MM.1S (cell line): ENCODE measurements around the gene NTF3.

ENCODE experiments used
- DNase-seq: peaks from one replicate; pipeline ENCODE4 v3.0.0-alpha.2; 2015
- H2AFZ ChIP-seq: fragments of 300-600 bp; sonication (generic); 2 replicates; pipeline ENCODE4 v1.6.0; 2016; ENCODE audit warnings: antibody characterized with exemption, low read length
- H3F3A ChIP-seq: fragments of 300-600 bp; sonication (generic); 2 replicates; pipeline ENCODE4 v1.6.1; 2016; ENCODE audit warnings: mild to moderate bottlenecking, antibody characterized with exemption, low read length, moderate library complexity, mixed read lengths; ENCODE audit not compliant: insufficient read depth
- H3K27ac ChIP-seq: fragments of 300-600 bp; sonication (generic); 2 replicates; pipeline ENCODE4 v1.5.1; 2016; ENCODE audit warnings: mild to moderate bottlenecking, low read length
- H3K27me3 ChIP-seq: fragments of 300-600 bp; sonication (generic); replicated peaks from 2 replicates; pipeline ENCODE4 v1.6.0; 2016; ENCODE audit warnings: low read length; ENCODE audit not compliant: insufficient read depth
- H3K36me3 ChIP-seq: fragments of 300-600 bp; sonication (generic); replicated peaks from 2 replicates; pipeline ENCODE4 v1.6.1; 2016; ENCODE audit warnings: mild to moderate bottlenecking, low read length, mixed read lengths; ENCODE audit not compliant: insufficient read depth
- H3K4me1 ChIP-seq: fragments of 300-600 bp; sonication (generic); 2 replicates; pipeline ENCODE4 v1.6.1; 2016; ENCODE audit warnings: low read length, mixed read lengths
- H3K4me2 ChIP-seq: fragments of 300-600 bp; sonication (generic); 2 replicates; pipeline ENCODE4 v1.6.0; 2016; ENCODE audit warnings: low read depth, low read length
- H3K4me3 ChIP-seq: fragments of 300-600 bp; sonication (generic); 2 replicates; pipeline ENCODE4 v1.5.1; 2016; ENCODE audit warnings: low read length, mixed read lengths
- H3K79me2 ChIP-seq: fragments of 300-600 bp; sonication (generic); 2 replicates; pipeline ENCODE4 v1.6.1; 2016; ENCODE audit warnings: mixed run types, low read length, mixed read lengths
- H3K9ac ChIP-seq: fragments of 300-600 bp; sonication (generic); 2 replicates; pipeline ENCODE4 v1.6.1; 2016; ENCODE audit warnings: low read length, mixed read lengths
- H3K9me2 ChIP-seq: fragments of 300-600 bp; sonication (generic); replicated peaks from 2 replicates; pipeline ENCODE4 v1.6.1; 2016; ENCODE audit warnings: mild to moderate bottlenecking, low read length, mixed read lengths; ENCODE audit not compliant: insufficient read depth
- H3K9me3 ChIP-seq: fragments of 300-600 bp; sonication (generic); replicated peaks from 2 replicates; pipeline ENCODE4 v1.6.1; 2016; ENCODE audit warnings: mild to moderate bottlenecking, low read length, mixed read lengths; ENCODE audit not compliant: insufficient read depth
- H4K20me1 ChIP-seq: fragments of 300-600 bp; sonication (generic); 2 replicates; pipeline ENCODE4 v1.6.1; 2016; ENCODE audit warnings: mild to moderate bottlenecking, low read length, moderate library complexity, mixed read lengths; ENCODE audit not compliant: insufficient read depth
- EZH2 ChIP-seq: fragments of 300-600 bp; sonication (generic); optimal IDR thresholded peaks from 2 replicates; pipeline ENCODE3; 2017; ENCODE audit warnings: low read depth, mild to moderate bottlenecking, antibody characterized with exemption, low read length, mixed read lengths
- EZH2phosphoT487 ChIP-seq: fragments of 300-600 bp; sonication (generic); IDR thresholded peaks from 2 replicates; pipeline ENCODE4 v1.6.1; 2018; ENCODE audit warnings: antibody characterized with exemption, low read length
- TF ChIP-seq, protein P1 (sequence below): fragments of 300-600 bp; sonication (generic); IDR thresholded peaks from 2 replicates; pipeline ENCODE4 v1.5.1; 2016; ENCODE audit warnings: antibody characterized with exemption, low read length, mixed read lengths

NTF3 gene

DNA sequence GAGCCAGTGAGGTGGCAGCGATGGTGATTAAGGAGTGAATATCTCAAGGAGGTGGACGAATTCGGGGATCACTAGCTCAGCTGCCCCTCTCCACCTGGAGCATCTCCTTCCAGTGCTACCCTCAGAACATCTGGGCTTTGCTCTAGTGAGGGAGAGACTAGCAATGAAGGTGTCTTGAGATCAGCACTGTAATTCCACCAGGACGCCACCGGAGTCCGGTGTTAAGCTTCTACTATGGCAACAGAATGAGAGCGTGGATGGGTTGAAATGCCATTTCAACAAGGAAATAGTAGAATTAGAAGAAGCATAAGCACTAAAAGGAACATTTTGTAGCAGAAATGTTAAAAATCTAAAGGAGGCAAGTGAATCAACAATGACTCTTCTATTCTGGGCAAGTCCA lies 61.1 kb downstream of the NTF3 start:
- Histone ChIP-seq H2AFZ (no peak overlapping the region), H3K27ac (no peak overlapping the region), H3K27me3 (no peaks in the 10 kb centered on the region), H3K4me2 (no peak overlapping the region), H4K20me1 (no peaks in the 10 kb centered on the region), H3F3A (no peaks in the 10 kb centered on the region), H3K4me3 (no peak overlapping the region), H3K4me1 (no peaks in the 10 kb centered on the region), H3K36me3 (no peaks in the 10 kb centered on the region), H3K9ac (no peak overlapping the region), H3K9me3 (no peaks in the 10 kb centered on the region), H3K79me2 (no peaks in the 10 kb centered on the region), H3K9me2 (no peaks in the 10 kb centered on the region)
- DNase-seq, result no peak
- TF ChIP-seq, protein P1, sequence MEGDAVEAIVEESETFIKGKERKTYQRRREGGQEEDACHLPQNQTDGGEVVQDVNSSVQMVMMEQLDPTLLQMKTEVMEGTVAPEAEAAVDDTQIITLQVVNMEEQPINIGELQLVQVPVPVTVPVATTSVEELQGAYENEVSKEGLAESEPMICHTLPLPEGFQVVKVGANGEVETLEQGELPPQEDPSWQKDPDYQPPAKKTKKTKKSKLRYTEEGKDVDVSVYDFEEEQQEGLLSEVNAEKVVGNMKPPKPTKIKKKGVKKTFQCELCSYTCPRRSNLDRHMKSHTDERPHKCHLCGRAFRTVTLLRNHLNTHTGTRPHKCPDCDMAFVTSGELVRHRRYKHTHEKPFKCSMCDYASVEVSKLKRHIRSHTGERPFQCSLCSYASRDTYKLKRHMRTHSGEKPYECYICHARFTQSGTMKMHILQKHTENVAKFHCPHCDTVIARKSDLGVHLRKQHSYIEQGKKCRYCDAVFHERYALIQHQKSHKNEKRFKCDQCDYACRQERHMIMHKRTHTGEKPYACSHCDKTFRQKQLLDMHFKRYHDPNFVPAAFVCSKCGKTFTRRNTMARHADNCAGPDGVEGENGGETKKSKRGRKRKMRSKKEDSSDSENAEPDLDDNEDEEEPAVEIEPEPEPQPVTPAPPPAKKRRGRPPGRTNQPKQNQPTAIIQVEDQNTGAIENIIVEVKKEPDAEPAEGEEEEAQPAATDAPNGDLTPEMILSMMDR, result no peak
- no peak for TF ChIP-seq EZH2
- TF ChIP-seq EZH2phosphoT487, result no peak

- Histone ChIP-seq H3F3A (no peaks in the 10 kb centered on the region), H3K9me2 (no peaks in the 10 kb centered on the region), H2AFZ (no peak overlapping the region), H3K9ac (no peak overlapping the region), H3K4me3 (no peak overlapping the region), H3K4me2 (no peak overlapping the region), H3K36me3 (no peaks in the 10 kb centered on the region), H3K27me3 (no peaks in the 10 kb centered on the region), H4K20me1 (no peaks in the 10 kb centered on the region), H3K9me3 (no peaks in the 10 kb centered on the region), H3K4me1 (no peaks in the 10 kb centered on the region), H3K27ac (no peak overlapping the region), H3K79me2 (no peaks in the 10 kb centered on the region)
- TF ChIP-seq EZH2 (no peak), EZH2phosphoT487 (no peak)
- TF ChIP-seq, protein P1, result no peak
- no peak for DNase-seq
Measured at GRCh38 chr12:5494343-5494742, 62.4 kb downstream of the NTF3 start.

- Histone ChIP-seq H3K79me2 (no peaks in the 10 kb centered on the region), H3K9me2 (no peaks in the 10 kb centered on the region), H3K9ac (no peak overlapping the region), H3F3A (no peaks in the 10 kb centered on the region), H3K4me2 (no peak overlapping the region), H3K27ac (no peak overlapping the region), H2AFZ (no peak overlapping the region), H3K4me3 (no peak overlapping the region), H3K9me3 (no peaks in the 10 kb centered on the region), H4K20me1 (no peaks in the 10 kb centered on the region), H3K36me3 (no peaks in the 10 kb centered on the region), H3K4me1 (no peaks in the 10 kb centered on the region), H3K27me3 (no peaks in the 10 kb centered on the region)
- DNase-seq, result no peak
- TF ChIP-seq EZH2phosphoT487 (no peak), EZH2 (no peak)
- TF ChIP-seq, protein P1, result no peak
Measured at GRCh38 chr12:5497329-5498053, 65.6 kb downstream of the NTF3 start.
